Ovary (tissue), 3 donors: Measurements from ENCODE around the gene PCBP3.

ENCODE experiments used
- CTCF ChIP-seq, 3 donors: fragments of 450-650 bp in 2 of 3; fragments of 200-600 bp in 1 of 3; IDR thresholded peaks; one replicate each; pipeline versions ENCODE4 v1.5.1 to v1.8.0; 2016 to 2022; ENCODE audit warnings: antibody characterized with exemption in 3 of 3, mild to moderate bottlenecking in 1 of 3
- POLR2A ChIP-seq: fragments of 450-650 bp; IDR thresholded peaks from one replicate; pipeline ENCODE4 v1.6.1; 2017; ENCODE audit warnings: antibody characterized with exemption, mild to moderate bottlenecking, moderate library complexity
- donor health status: DM: no; HTN: no; CAD: no.

- TF ChIP-seq POLR2A (no peak), CTCF (IDR thresholded peaks at IDR 0.05) (no peak)
Measured at GRCh38 chr21:45601551-45601950, 42.0 kb upstream of the PCBP3 start.
